ENCODE measurements around the gene CHRNA9. TPM values are rescaled to one million over a fixed set of nuclear protein-coding genes. Genes with fewer than 3 reads are reported as not detected.

CHRNA9 gene
- total and polyA plus RNA-seq, 2 experiments from 2014 or later, result 0.58 to 5.7 TPM

- peak; percentile 44; the same call in 1 of the 2 replicates for TF ChIP-seq ZNF462 (CRISPR knock-in tag; IDR thresholded peaks at IDR 0.05)
- no peak for TF ChIP-seq POLR2AphosphoS5 (IDR thresholded peaks at IDR 0.05; ENCODE audit: low read depth)
- no peak for TF ChIP-seq JUNB (IDR thresholded peaks at IDR 0.05; ENCODE audit: unreplicated experiment)
These were observed 27.3 kb upstream of the CHRNA9 start (continued) for GRCh38 chr4:40307627-40308497.

- no peaks in the 10 kb centered on the region for H3K9me2 ChIP-seq (ENCODE audit: insufficient read depth)
- H4K20me1 ChIP-seq (replicated peaks; ENCODE audit: insufficient read depth), result no peaks in the 10 kb centered on the region
- H3K27ac ChIP-seq (ENCODE audit: low read depth), result peak overlapping the region; percentile 93
- H3K27ac Mint-ChIP-seq, result peak overlapping the region; percentile 92
- H3K79me2 ChIP-seq (replicated peaks; ENCODE audit: insufficient read depth), result no peaks in the 10 kb centered on the region
- TF ChIP-seq ZNF462 (CRISPR knock-in tag; IDR thresholded peaks at IDR 0.05) (0 out of 2 replicates have a peak, but pooled peaks have one; percentile 46), ETS1 (IDR thresholded peaks at IDR 0.05) (0 out of 2 replicates have a peak, but pooled peaks have one; percentile 62), EZH2 (IDR thresholded peaks at IDR 0.05; ENCODE audit: low read depth, unreplicated experiment) (no peak)
- H3K4me3 ChIP-seq, result no peak overlapping the region
- H3K4me2 ChIP-seq, result peak overlapping the region; percentile 27
- ATAC-seq, result peak; percentile 33
- DNase-seq (ENCODE audit: low spot score), result peak; percentile 75
- H3K4me1 Mint-ChIP-seq, result peaks cover 42% of the 10 kb centered on the region
- peaks cover 10% of the 10 kb centered on the region for H3K9me3 Mint-ChIP-seq
- peaks cover 35% of the 10 kb centered on the region for H3K4me1 ChIP-seq (ENCODE audit: insufficient read depth)
- H3F3A ChIP-seq (replicated peaks; ENCODE audit: low read depth), result peaks cover 3% of the 10 kb centered on the region; the same call in 1 of the 2 replicates
- peaks cover 10% of the 10 kb centered on the region for H3K36me3 Mint-ChIP-seq (ENCODE audit: low read depth)
- 0 out of 3 replicates have a peak overlapping the region, but pooled peaks have one; percentile 10 for H3K4me3 Mint-ChIP-seq
- H3K27me3 Mint-ChIP-seq (ENCODE audit: insufficient read depth, low read depth, poor library complexity), result peaks cover 15% of the 10 kb centered on the region
- no peak overlapping the region for H2AFZ ChIP-seq
- no peaks in the 10 kb centered on the region for H3K36me3 ChIP-seq (ENCODE audit: insufficient read depth)
- no peaks in the 10 kb centered on the region for H3K27me3 ChIP-seq (ENCODE audit: insufficient read depth)
These were observed 26.5 kb upstream of the CHRNA9 start for GRCh38 chr4:40308528-40309122.
